ENCODE measurements around the gene DEGS1. TPM values are rescaled to one million over a fixed set of nuclear protein-coding genes. Genes with fewer than 3 reads are reported as not detected.

Gene DEGS1
- total RNA-seq, 1 donor from 2014 or later, result 42.2 TPM

GRCh38 chr1:224178894-224179293 is 4.1 kb upstream of the DEGS1 start:
- TF ChIP-seq CTCF (IDR thresholded peaks at IDR 0.05; ENCODE audit: borderline replicate concordance), result no peak
- no peak for DNase-seq
- Histone ChIP-seq H3K36me3 (no peaks in the 10 kb centered on the region), H3K27me3 (ENCODE audit: low read depth) (no peaks in the 10 kb centered on the region), H3K9me3 (replicated peaks) (no peaks in the 10 kb centered on the region), H3K4me1 (peaks cover 23% of the 10 kb centered on the region), H3K4me3 (no peak overlapping the region), H3K27ac (replicated peaks) (no peak overlapping the region)
- intact Hi-C loops (cut with micrococcal nuclease), result no loop called here

GRCh38 chr1:224180783-224181452 is 2.1 kb upstream of the DEGS1 start:
- intact Hi-C loops (cut with micrococcal nuclease), result no loop called here
- Histone ChIP-seq H3K4me3 (no peak overlapping the region), H3K27me3 (ENCODE audit: low read depth) (no peaks in the 10 kb centered on the region), H3K4me1 (peaks cover 37% of the 10 kb centered on the region), H3K36me3 (no peaks in the 10 kb centered on the region), H3K9me3 (replicated peaks) (no peaks in the 10 kb centered on the region), H3K27ac (replicated peaks) (no peak overlapping the region)
- TF ChIP-seq CTCF (IDR thresholded peaks at IDR 0.05; ENCODE audit: borderline replicate concordance), result no peak
- no peak for DNase-seq

- no peak for DNase-seq
- H3K27ac ChIP-seq (replicated peaks), result no peak overlapping the region
- H3K4me1 ChIP-seq, result peaks cover 41% of the 10 kb centered on the region
- H3K4me3 ChIP-seq, result no peak overlapping the region
- no peaks in the 10 kb centered on the region for H3K36me3 ChIP-seq
- TF ChIP-seq CTCF (IDR thresholded peaks at IDR 0.05; ENCODE audit: borderline replicate concordance), result no peak
- no peaks in the 10 kb centered on the region for H3K9me3 ChIP-seq (replicated peaks)
- H3K27me3 ChIP-seq (ENCODE audit: low read depth), result no peaks in the 10 kb centered on the region
- intact Hi-C loops (cut with micrococcal nuclease), result no loop called here
These were observed 1.6 kb upstream of the DEGS1 start for GRCh38 chr1:224181453-224181810.

- DNase-seq, result no peak
- H3K27ac ChIP-seq (replicated peaks), result peak overlapping the region; percentile 98
- no peak for TF ChIP-seq CTCF (IDR thresholded peaks at IDR 0.05; ENCODE audit: borderline replicate concordance)
- H3K4me1 ChIP-seq, result peaks cover 47% of the 10 kb centered on the region
- H3K27me3 ChIP-seq (ENCODE audit: low read depth), result no peaks in the 10 kb centered on the region
- intact Hi-C loops (cut with micrococcal nuclease), result no loop called here
- H3K9me3 ChIP-seq (replicated peaks), result no peaks in the 10 kb centered on the region
- H3K36me3 ChIP-seq, result no peaks in the 10 kb centered on the region
- peak overlapping the region; percentile 98 for H3K4me3 ChIP-seq
These were observed 779 bp upstream of the DEGS1 start for GRCh38 chr1:224182057-224182865.

- intact Hi-C loops (cut with micrococcal nuclease), result no loop called here
- peak; percentile 53 for DNase-seq
- H3K9me3 ChIP-seq (replicated peaks), result no peaks in the 10 kb centered on the region
- H3K4me3 ChIP-seq, result peak overlapping the region; percentile 98
- no peak for TF ChIP-seq CTCF (IDR thresholded peaks at IDR 0.05; ENCODE audit: borderline replicate concordance)
- no peaks in the 10 kb centered on the region for H3K27me3 ChIP-seq (ENCODE audit: low read depth)
- no peaks in the 10 kb centered on the region for H3K36me3 ChIP-seq
- H3K27ac ChIP-seq (replicated peaks), result peak overlapping the region; percentile 98
- peaks cover 47% of the 10 kb centered on the region for H3K4me1 ChIP-seq
These were observed 712 bp downstream of the DEGS1 start for GRCh38 chr1:224183591-224184312.

All from left ventricle myocardium inferior (tissue), 1 donor.